ENCODE measurements around the gene MRPS18B. TPM values are rescaled to one million over a fixed set of nuclear protein-coding genes. Genes with fewer than 3 reads are reported as not detected.

The MRPS18B gene
- total RNA-seq = 10 to 100 TPM; 63.6 to 69.2 TPM

DNA sequence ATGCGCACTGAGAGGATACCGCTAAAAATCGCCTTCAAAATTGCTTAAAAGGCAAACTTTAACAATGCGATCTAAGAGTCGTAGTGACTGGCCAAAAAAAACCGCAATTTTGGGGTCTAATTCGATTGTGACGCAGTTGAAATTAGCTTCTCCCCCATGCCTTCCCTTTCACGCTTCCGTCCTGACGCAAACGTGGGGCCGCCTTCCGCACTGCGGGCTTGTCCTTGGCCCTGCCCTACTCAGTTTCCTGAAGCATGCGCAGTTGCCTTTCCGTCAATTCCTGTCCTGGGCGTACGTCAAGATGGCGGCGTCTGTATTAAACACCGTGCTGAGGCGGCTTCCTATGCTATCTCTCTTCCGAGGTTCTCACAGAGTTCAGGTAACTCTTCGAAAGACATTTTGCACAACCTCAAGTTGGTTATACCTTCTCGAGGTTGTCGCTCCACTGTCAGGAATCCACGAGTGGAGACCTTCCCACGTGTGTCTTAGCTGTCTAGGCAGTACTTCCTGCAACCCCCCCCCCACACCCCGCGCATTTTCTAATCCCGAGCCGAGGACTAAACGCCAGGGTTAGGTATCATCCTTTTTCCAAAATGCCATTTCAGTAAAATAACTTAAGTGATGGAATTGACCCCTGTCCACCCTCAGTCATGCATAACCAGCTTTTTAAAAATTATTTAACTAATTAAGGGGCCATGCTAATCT is at the start of gene MRPS18B:
MRPS18B (plus strand) TSS at position 276 of the 705 bp plus-strand sequence; CDS start at position 302, 26 bp downstream.
- WGBS = under 1% methylated on average over 34 of the region's 34 CpGs
- peaks cover 5% of the 10 kb centered on the region for H3K4me1 ChIP-seq (replicated peaks)

DNA sequence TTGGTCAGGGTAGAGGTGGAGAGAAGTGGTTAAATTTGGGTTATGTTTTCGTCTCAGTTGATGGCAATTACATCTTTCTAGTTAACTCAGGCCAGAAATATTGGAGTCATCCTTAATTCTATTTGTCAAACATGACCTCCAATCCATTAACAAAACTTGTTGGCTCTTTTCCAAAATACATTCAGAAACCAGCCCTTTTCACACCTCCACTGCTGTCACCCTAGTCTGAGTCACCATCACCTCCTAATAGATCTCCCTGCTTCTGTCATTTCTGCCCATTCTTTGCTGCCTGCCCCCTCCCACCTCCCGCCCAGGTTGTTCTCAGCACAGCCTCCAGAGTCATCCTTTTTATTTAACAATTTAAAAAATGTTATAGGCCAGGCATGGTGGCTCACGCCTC is 49.4 kb upstream of the MRPS18B start:
- intact Hi-C loops (cut with DNase I) = no loop called here
- DNase-seq (ENCODE audit: low spot score) = no peak
- Histone ChIP-seq H3K9me3 (no peaks in the 10 kb centered on the region), H3K36me3 (no peaks in the 10 kb centered on the region), H3K27me3 (replicated peaks; ENCODE audit: insufficient read depth) (no peaks in the 10 kb centered on the region), H3K4me3 (no peak overlapping the region), H3K4me1 (replicated peaks) (peaks cover 6% of the 10 kb centered on the region), H3K27ac (no peak overlapping the region)
- WGBS = 58% methylated on average over 3 of the region's 3 CpGs
- TF ChIP-seq POLR2AphosphoS5 (IDR thresholded peaks at IDR 0.05) (no peak), POLR2A (IDR thresholded peaks at IDR 0.05) (no peak)
- TF ChIP-seq, protein P1, sequence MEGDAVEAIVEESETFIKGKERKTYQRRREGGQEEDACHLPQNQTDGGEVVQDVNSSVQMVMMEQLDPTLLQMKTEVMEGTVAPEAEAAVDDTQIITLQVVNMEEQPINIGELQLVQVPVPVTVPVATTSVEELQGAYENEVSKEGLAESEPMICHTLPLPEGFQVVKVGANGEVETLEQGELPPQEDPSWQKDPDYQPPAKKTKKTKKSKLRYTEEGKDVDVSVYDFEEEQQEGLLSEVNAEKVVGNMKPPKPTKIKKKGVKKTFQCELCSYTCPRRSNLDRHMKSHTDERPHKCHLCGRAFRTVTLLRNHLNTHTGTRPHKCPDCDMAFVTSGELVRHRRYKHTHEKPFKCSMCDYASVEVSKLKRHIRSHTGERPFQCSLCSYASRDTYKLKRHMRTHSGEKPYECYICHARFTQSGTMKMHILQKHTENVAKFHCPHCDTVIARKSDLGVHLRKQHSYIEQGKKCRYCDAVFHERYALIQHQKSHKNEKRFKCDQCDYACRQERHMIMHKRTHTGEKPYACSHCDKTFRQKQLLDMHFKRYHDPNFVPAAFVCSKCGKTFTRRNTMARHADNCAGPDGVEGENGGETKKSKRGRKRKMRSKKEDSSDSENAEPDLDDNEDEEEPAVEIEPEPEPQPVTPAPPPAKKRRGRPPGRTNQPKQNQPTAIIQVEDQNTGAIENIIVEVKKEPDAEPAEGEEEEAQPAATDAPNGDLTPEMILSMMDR (IDR thresholded peaks at IDR 0.05) = no peak

More for the DNA sequence above, at the start of gene MRPS18B:
- intact Hi-C loops (cut with DNase I) = loop anchor here (2.0 to 5.0 kb wide), 2 partner anchors 70 to 103 kb away; partner anchors contain the start of genes PPP1R18 and TUBB
- Histone ChIP-seq H3K9me3 (no peaks in the 10 kb centered on the region), H3K27ac (peak within 1 kb of the TSS; percentile 95 to 99), H3K4me3 (peak within 1 kb of the TSS; percentile 54 to 89), H3K27me3 (replicated peaks; ENCODE audit: insufficient read depth) (no peaks in the 10 kb centered on the region), H3K36me3 (peaks cover 8 to 12% of the 10 kb centered on the region in 2 donors)
- TF ChIP-seq POLR2A (IDR thresholded peaks at IDR 0.05) (peak; percentile 58), POLR2AphosphoS5 (IDR thresholded peaks at IDR 0.05) (peak; percentile 88)
- TF ChIP-seq, protein P1 (IDR thresholded peaks at IDR 0.05) = no peak
- DNase-seq (ENCODE audit: low spot score) = peak; percentile 97

DNA sequence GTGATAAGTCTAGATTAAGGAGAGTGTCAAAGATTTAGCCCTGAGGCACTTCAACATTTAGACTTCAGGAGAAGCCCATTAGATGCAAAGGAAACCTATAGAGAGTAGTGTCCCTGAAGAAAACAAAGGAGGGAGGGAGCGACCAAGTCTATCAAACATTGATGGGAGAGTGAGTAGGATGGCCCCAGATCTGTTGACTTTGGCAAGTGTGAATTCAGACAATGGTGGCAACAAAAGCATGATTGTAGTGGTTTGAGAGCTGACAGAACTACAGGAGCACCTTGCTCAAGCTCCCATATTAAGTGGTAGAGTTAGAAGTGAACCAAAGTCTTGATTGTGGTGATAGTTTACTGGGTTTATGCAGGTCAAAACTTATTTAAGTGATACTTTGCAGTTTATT is 47.4 kb upstream of the MRPS18B start:
- intact Hi-C loops (cut with DNase I) = no loop called here
- WGBS = 46% methylated on average over 1 of the region's 1 CpG
- TF ChIP-seq, protein P1 (IDR thresholded peaks at IDR 0.05) = no peak
- TF ChIP-seq POLR2A (IDR thresholded peaks at IDR 0.05) (no peak), POLR2AphosphoS5 (IDR thresholded peaks at IDR 0.05) (no peak)
- Histone ChIP-seq H3K9me3 (no peaks in the 10 kb centered on the region), H3K36me3 (no peaks in the 10 kb centered on the region), H3K27me3 (replicated peaks; ENCODE audit: insufficient read depth) (no peaks in the 10 kb centered on the region), H3K4me1 (replicated peaks) (peaks cover 6% of the 10 kb centered on the region), H3K4me3 (peak overlapping the region; percentile 57 to 61), H3K27ac (peak overlapping the region; percentile 88 to 90)
- no peak for DNase-seq (ENCODE audit: low spot score)

DNA sequence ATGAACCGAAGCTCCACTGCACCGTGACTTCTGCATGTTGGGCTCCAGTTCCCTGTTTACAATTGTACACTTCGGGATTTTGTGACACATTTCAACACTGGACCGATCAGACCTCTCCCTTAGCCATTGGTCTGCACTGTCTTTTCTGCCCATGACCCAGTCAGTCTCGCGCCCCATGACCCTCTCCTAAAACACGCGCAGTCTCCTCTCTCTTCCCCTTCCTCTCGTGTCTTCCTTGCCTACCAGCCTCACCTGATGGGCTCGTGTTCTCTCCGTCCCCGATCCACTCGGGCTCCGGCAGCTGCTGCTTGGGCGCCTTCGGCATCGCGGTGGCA is 46.9 kb upstream of the MRPS18B start:
- H3K36me3 ChIP-seq = no peaks in the 10 kb centered on the region
- H3K4me3 ChIP-seq = peak overlapping the region; percentile 57 to 61
- intact Hi-C loops (cut with DNase I) = no loop called here
- H3K27me3 ChIP-seq (replicated peaks; ENCODE audit: insufficient read depth) = no peaks in the 10 kb centered on the region
- no peak for TF ChIP-seq POLR2AphosphoS5 (IDR thresholded peaks at IDR 0.05)
- TF ChIP-seq, protein P1 (IDR thresholded peaks at IDR 0.05) = no peak
- no peak for TF ChIP-seq POLR2A (IDR thresholded peaks at IDR 0.05)
- H3K27ac ChIP-seq = peak overlapping the region; percentile 88 to 90
- WGBS = under 1% methylated on average over 18 of the region's 18 CpGs
- no peak for DNase-seq (ENCODE audit: low spot score)
- peaks cover 6% of the 10 kb centered on the region for H3K4me1 ChIP-seq (replicated peaks)
- no peaks in the 10 kb centered on the region for H3K9me3 ChIP-seq

Data from prostate gland (tissue), 2 donors.